A549 (cell line): ENCODE data around the gene UNC13C. TPM values are rescaled to one million over a fixed set of nuclear protein-coding genes. Genes with fewer than 3 reads are reported as not detected.

Source experiments
- ATAC-seq, 2 experiments: fragments of 200-7000 bp in 1 of 2; fragments of >200 bp in 1 of 2; cut with Nextera tagmentation in 1 of 2; cut with Tn5 transposase in 1 of 2; 3 replicates each; pipeline versions ENCODE4 v1.8.0 to v1.9.1; 2018 to 2020; ENCODE audit warnings: mild to moderate bottlenecking in 1 of 2, moderate library complexity in 1 of 2
- CTCF ChIA-PET: fragments of 300-600 bp; sonication (Branson Sonifier 250); formaldehyde crosslinking; extraction: SDS; loops from one replicate; lab custom pipeline; 2021; ENCODE audit warnings: antibody characterized with exemption, inconsistent platforms; lab: Yijun Ruan, JAX
- POLR2A ChIA-PET: fragments of 350-600 bp; formaldehyde crosslinking; extraction: SDS; loops from one replicate; lab custom pipeline; 2021; ENCODE audit warnings: antibody characterized with exemption, inconsistent platforms; lab: Yijun Ruan, JAX
- DNase-seq, 2 experiments: peaks; one replicate each; pipeline versions ENCODE4 v3.0.0 to v3.0.0-alpha.2; 2011 to 2016; ENCODE audit warnings: low read depth in 1 of 2, low spot score in 1 of 2
- FAIRE-seq: peaks from 2 replicates; lab custom pipeline; 2011; peaks lifted over from hg19 to GRCh38; lab: Jason Lieb, UNC
- H3K27ac ChIP-seq, 2 experiments: fragments of >200 bp; sonication (Bioruptor Twin); formaldehyde crosslinking; 3 replicates each; pipeline ENCODE4 v1.5.1; 2016 to 2017
- H3K4me1 ChIP-seq: fragments of >200 bp; sonication (Bioruptor Twin); formaldehyde crosslinking; 3 replicates; pipeline ENCODE4 v1.6.1; 2016
- H3K4me2 ChIP-seq: fragments of >200 bp; sonication (Bioruptor Twin); formaldehyde crosslinking; 3 replicates; pipeline ENCODE4 v1.6.1; 2016
- H3K4me3 ChIP-seq: fragments of >200 bp; sonication (Bioruptor Twin); formaldehyde crosslinking; 3 replicates; pipeline ENCODE4 v1.5.1; 2016
- H3K9me3 ChIP-seq: fragments of >200 bp; sonication (Bioruptor Twin); formaldehyde crosslinking; 3 replicates; pipeline ENCODE4 v1.6.1; 2016
- ATOH8 ChIP-seq: fragments of 250-450 bp; sonication (Bioruptor Pico); IDR thresholded peaks from 2 replicates; pipeline ENCODE4 v1.5.0; 2020; ENCODE audit warnings: low read depth, mild to moderate bottlenecking, moderate library complexity
- BCL3 ChIP-seq: fragments of >200 bp; sonication (Bioruptor Twin); formaldehyde crosslinking; IDR thresholded peaks from 3 replicates; pipeline ENCODE4 v1.6.1; 2016
- CBX2 ChIP-seq: fragments of 200-600 bp; sonication (generic); IDR thresholded peaks from 2 replicates; pipeline ENCODE4 v1.6.1; 2016; ENCODE audit warnings: low read depth, mild to moderate bottlenecking, borderline replicate concordance
- CHD4 ChIP-seq: fragments of 200-600 bp; sonication (generic); IDR thresholded peaks from 2 replicates; pipeline ENCODE4 v1.6.1; 2016; ENCODE audit warnings: antibody characterized with exemption, mild to moderate bottlenecking, borderline replicate concordance
- EP300 ChIP-seq, 2 experiments: fragments of >200 bp; sonication (Bioruptor Twin); formaldehyde crosslinking; IDR thresholded peaks; 2 replicates in 1 of 2; 3 replicates in 1 of 2; pipeline ENCODE4 v1.6.1; 2016 to 2017
- FOSL2 ChIP-seq, 2 experiments: fragments of 450-650 bp in 1 of 2; fragments of >200 bp in 1 of 2; sonication (Bioruptor Twin) in 1 of 2; formaldehyde crosslinking; IDR thresholded peaks; 2 replicates each; pipeline versions ENCODE4 v1.5.0 to v1.6.1; 2016 to 2020; ENCODE audit warnings: mild to moderate bottlenecking in 1 of 2, moderate library complexity in 1 of 2
- FOXS1 ChIP-seq: fragments of 250-450 bp; sonication (Bioruptor Pico); IDR thresholded peaks from 2 replicates; pipeline ENCODE4 v1.5.0; 2020; ENCODE audit warnings: mild to moderate bottlenecking, moderate library complexity
- HES2 ChIP-seq: fragments of >200 bp; sonication (Bioruptor Twin); formaldehyde crosslinking; IDR thresholded peaks from 2 replicates; pipeline ENCODE4 v1.6.1; 2016
- HEYL ChIP-seq: fragments of 250-450 bp; sonication (Bioruptor Pico); IDR thresholded peaks from 2 replicates; pipeline ENCODE4 v1.8.0; 2021; ENCODE audit warnings: mild to moderate bottlenecking, moderate library complexity
- HOXB13 ChIP-seq: fragments of 250-450 bp; sonication (Bioruptor Pico); IDR thresholded peaks from 2 replicates; pipeline ENCODE4 v1.5.0; 2020; ENCODE audit warnings: low read depth, mild to moderate bottlenecking, moderate library complexity
- HOXB5 ChIP-seq: fragments of 250-450 bp; sonication (Bioruptor Pico); IDR thresholded peaks from 2 replicates; pipeline ENCODE4 v1.5.0; 2020; ENCODE audit warnings: mild to moderate bottlenecking, moderate library complexity
- JUNB ChIP-seq: fragments of >200 bp; sonication (Bioruptor Twin); formaldehyde crosslinking; IDR thresholded peaks from 2 replicates; pipeline ENCODE4 v1.6.1; 2016
- MAFK ChIP-seq: fragments of 450-650 bp; IDR thresholded peaks from 2 replicates; pipeline ENCODE4 v1.6.1; 2014; ENCODE audit not compliant: partially characterized antibody
- MYC ChIP-seq: IDR thresholded peaks from 2 replicates; pipeline ENCODE4 v1.6.1; 2012; ENCODE audit warnings: mild to moderate bottlenecking, inconsistent platforms, low read length, improper control_type of control experiment, borderline replicate concordance
- NPAS2 ChIP-seq: fragments of 250-450 bp; sonication (Bioruptor Pico); IDR thresholded peaks from 2 replicates; pipeline ENCODE4 v1.8.0; 2022; ENCODE audit warnings: mild to moderate bottlenecking, moderate library complexity, borderline replicate concordance
- POLR2AphosphoS2 ChIP-seq: conservative IDR thresholded peaks from 2 replicates; pipeline ENCODE4 v1.6.1; 2012; ENCODE audit warnings: low read length, improper control_type of control experiment, inconsistent platforms
- RARB ChIP-seq: fragments of 250-450 bp; sonication (Bioruptor Pico); IDR thresholded peaks from 2 replicates; pipeline ENCODE4 v1.8.0; 2021; ENCODE audit warnings: mild to moderate bottlenecking, moderate library complexity
- SREBF2 ChIP-seq: fragments of 450-650 bp; IDR thresholded peaks from 2 replicates; pipeline ENCODE4 v1.6.1; 2014; ENCODE audit warnings: mild to moderate bottlenecking, moderate library complexity
- ZFP36 ChIP-seq: fragments of 450-650 bp; IDR thresholded peaks from 2 replicates; pipeline ENCODE4 v1.6.1; 2014; ENCODE audit warnings: borderline replicate concordance; ENCODE audit not compliant: partially characterized antibody
- WGBS: methylation state at CpG from one replicate; pipeline ENCODE4 v1.1.6; 2017; ENCODE audit errors: missing lambda C conversion rate; 5-methylcytosine and 5-hydroxymethylcytosine counted together
- polyA plus RNA-seq, 4 experiments: library from polyadenylated mRNA; depleted of rRNA in 3 of 4; stranded (reverse); fragments of >200 nt; fragmentation: RNase III in 1 of 4; extraction: RNeasy Plus Mini Kit Qiagen cat#74134 plus additional on column Dnase treatment in 1 of 4; gene quantifications; 2 replicates in 3 of 4; 3 replicates in 1 of 4; pipeline ENCODE4 v1.2.3, GENCODE V29; 2011 to 2017
- TF ChIP-seq, protein P1 (sequence below): fragments of >200 bp; sonication (Bioruptor Twin); formaldehyde crosslinking; IDR thresholded peaks from 3 replicates; pipeline ENCODE4 v1.5.1; 2016
- TF ChIP-seq, protein P2 (sequence below): fragments of 250-450 bp; sonication (Bioruptor Pico); IDR thresholded peaks from 2 replicates; pipeline ENCODE4 v1.5.0; 2021; ENCODE audit warnings: mild to moderate bottlenecking, moderate library complexity, borderline replicate concordance
- TF ChIP-seq, protein P3 (sequence below): fragments of 150-350 bp; IDR thresholded peaks from 2 replicates; pipeline ENCODE4 v1.6.1; 2014; ENCODE audit warnings: low read depth, mild to moderate bottlenecking, low read length

UNC13C gene
- polyA plus RNA-seq, 2 of the 4 experiments (the other 2 are of a cell fraction), result 0.01 to 0.04 TPM

- FAIRE-seq, result no peak
- no peak overlapping the region for H3K27ac ChIP-seq
- H3K9me3 ChIP-seq, result no peaks in the 10 kb centered on the region
- POLR2A ChIA-PET, result no interaction called here
- H3K4me1 ChIP-seq, result no peaks in the 10 kb centered on the region
- H3K4me2 ChIP-seq, result no peak overlapping the region
- no peak for TF ChIP-seq MYC
- TF ChIP-seq SREBF2, result no peak
- no peak for TF ChIP-seq FOXS1
- no peak for TF ChIP-seq HOXB5 (CRISPR knock-in tag)
- TF ChIP-seq, protein P1, sequence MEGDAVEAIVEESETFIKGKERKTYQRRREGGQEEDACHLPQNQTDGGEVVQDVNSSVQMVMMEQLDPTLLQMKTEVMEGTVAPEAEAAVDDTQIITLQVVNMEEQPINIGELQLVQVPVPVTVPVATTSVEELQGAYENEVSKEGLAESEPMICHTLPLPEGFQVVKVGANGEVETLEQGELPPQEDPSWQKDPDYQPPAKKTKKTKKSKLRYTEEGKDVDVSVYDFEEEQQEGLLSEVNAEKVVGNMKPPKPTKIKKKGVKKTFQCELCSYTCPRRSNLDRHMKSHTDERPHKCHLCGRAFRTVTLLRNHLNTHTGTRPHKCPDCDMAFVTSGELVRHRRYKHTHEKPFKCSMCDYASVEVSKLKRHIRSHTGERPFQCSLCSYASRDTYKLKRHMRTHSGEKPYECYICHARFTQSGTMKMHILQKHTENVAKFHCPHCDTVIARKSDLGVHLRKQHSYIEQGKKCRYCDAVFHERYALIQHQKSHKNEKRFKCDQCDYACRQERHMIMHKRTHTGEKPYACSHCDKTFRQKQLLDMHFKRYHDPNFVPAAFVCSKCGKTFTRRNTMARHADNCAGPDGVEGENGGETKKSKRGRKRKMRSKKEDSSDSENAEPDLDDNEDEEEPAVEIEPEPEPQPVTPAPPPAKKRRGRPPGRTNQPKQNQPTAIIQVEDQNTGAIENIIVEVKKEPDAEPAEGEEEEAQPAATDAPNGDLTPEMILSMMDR, result no peak
- TF ChIP-seq HOXB13 (CRISPR knock-in tag), result no peak
- TF ChIP-seq CHD4, result no peak
- TF ChIP-seq, protein P2, sequence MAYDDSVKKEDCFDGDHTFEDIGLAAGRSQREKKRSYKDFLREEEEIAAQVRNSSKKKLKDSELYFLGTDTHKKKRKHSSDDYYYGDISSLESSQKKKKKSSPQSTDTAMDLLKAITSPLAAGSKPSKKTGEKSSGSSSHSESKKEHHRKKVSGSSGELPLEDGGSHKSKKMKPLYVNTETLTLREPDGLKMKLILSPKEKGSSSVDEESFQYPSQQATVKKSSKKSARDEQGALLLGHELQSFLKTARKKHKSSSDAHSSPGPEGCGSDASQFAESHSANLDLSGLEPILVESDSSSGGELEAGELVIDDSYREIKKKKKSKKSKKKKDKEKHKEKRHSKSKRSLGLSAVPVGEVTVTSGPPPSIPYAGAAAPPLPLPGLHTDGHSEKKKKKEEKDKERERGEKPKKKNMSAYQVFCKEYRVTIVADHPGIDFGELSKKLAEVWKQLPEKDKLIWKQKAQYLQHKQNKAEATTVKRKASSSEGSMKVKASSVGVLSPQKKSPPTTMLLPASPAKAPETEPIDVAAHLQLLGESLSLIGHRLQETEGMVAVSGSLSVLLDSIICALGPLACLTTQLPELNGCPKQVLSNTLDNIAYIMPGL (CRISPR knock-in tag), result no peak
- TF ChIP-seq FOSL2 (IDR thresholded peaks at IDR 0.05), result no peak
- no peak for TF ChIP-seq FOSL2 (CRISPR knock-in tag; IDR thresholded peaks at IDR 0.05)
- TF ChIP-seq, protein P3, sequence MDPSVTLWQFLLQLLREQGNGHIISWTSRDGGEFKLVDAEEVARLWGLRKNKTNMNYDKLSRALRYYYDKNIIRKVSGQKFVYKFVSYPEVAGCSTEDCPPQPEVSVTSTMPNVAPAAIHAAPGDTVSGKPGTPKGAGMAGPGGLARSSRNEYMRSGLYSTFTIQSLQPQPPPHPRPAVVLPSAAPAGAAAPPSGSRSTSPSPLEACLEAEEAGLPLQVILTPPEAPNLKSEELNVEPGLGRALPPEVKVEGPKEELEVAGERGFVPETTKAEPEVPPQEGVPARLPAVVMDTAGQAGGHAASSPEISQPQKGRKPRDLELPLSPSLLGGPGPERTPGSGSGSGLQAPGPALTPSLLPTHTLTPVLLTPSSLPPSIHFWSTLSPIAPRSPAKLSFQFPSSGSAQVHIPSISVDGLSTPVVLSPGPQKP, result no peak
- no peak for TF ChIP-seq NPAS2 (CRISPR knock-in tag)
- TF ChIP-seq RARB (CRISPR knock-in tag), result no peak
- no peak for TF ChIP-seq POLR2AphosphoS2
- no peak for TF ChIP-seq ATOH8 (CRISPR knock-in tag)
- TF ChIP-seq CBX2, result no peak
- TF ChIP-seq EP300 (IDR thresholded peaks at IDR 0.05), result no peak
- no peak for TF ChIP-seq ZFP36
- ATAC-seq, result no peak
- 14% methylated on average over 1 of the region's 4 CpGs for WGBS
- DNase-seq, result no peak
- CTCF ChIA-PET, result interaction anchor here (1.0 kb wide), 1 partner anchor 21 kb away, joined by 3 read pairs; no protein-coding TSS in a partner anchor
- H3K4me3 ChIP-seq, result no peak overlapping the region
Observed at GRCh38 chr15:54226455-54226854, 248.2 kb downstream of the UNC13C start.

GRCh38 chr15:54227569-54227968 is 249.3 kb downstream of the UNC13C start:
- Histone ChIP-seq H3K27ac (no peak overlapping the region), H3K4me1 (no peaks in the 10 kb centered on the region), H3K4me3 (no peak overlapping the region), H3K9me3 (no peaks in the 10 kb centered on the region), H3K4me2 (no peak overlapping the region)
- ATAC-seq (no peak), FAIRE-seq (no peak), DNase-seq (no peak)
- ChIA-PET CTCF (no interaction called here), POLR2A (no interaction called here)
- 20% methylated on average over 2 of the region's 4 CpGs for WGBS
- no peak for TF ChIP-seq BCL3
- no peak for TF ChIP-seq FOSL2 (IDR thresholded peaks at IDR 0.05)
- TF ChIP-seq FOSL2 (CRISPR knock-in tag; IDR thresholded peaks at IDR 0.05), result no peak
- TF ChIP-seq, protein P2 (CRISPR knock-in tag), result no peak
- TF ChIP-seq MAFK, result no peak
- TF ChIP-seq HES2, result no peak
- TF ChIP-seq JUNB, result no peak
- TF ChIP-seq MYC, result no peak
- no peak for TF ChIP-seq POLR2AphosphoS2
- no peak for TF ChIP-seq HOXB13 (CRISPR knock-in tag)
- no peak for TF ChIP-seq HEYL (CRISPR knock-in tag)
- no peak for TF ChIP-seq RARB (CRISPR knock-in tag)
